K562 (cell line): ENCODE measurements around the gene SETDB1. TPM values are rescaled to one million over a fixed set of nuclear protein-coding genes. Genes with fewer than 3 reads are reported as not detected.

Source experiments
- CREB3L1 ChIP-seq: fragments of 450-650 bp; IDR thresholded peaks from 2 replicates; pipeline ENCODE4 v1.6.1; 2014; ENCODE audit warnings: low read depth, mild to moderate bottlenecking, moderate library complexity, borderline replicate concordance
- KDM5B ChIP-seq: fragments of 200-600 bp; sonication (generic); IDR thresholded peaks from 2 replicates; pipeline ENCODE4 v1.6.1; 2012; ENCODE audit warnings: low read depth, mild to moderate bottlenecking, moderate library complexity, low read length, control low read depth, inconsistent platforms; ENCODE audit not compliant: insufficient replicate concordance
- MYC ChIP-seq, 2 experiments: fragments of 250-450 bp in 1 of 2; sonication (Bioruptor Pico) in 1 of 2; IDR thresholded peaks; 2 replicates each; pipeline versions ENCODE4 v1.5.1 to v1.6.1; 2012 to 2021; ENCODE audit warnings: low read depth in 2 of 2, borderline replicate concordance in 1 of 2, improper control_type of control experiment in 1 of 2, low read length in 1 of 2, mild to moderate bottlenecking in 1 of 2, moderate library complexity in 1 of 2
- NRF1 ChIP-seq, 2 experiments: fragments of 450-650 bp; IDR thresholded peaks in 1 of 2; conservative IDR thresholded peaks in 1 of 2; 2 replicates each; pipeline ENCODE4 v1.6.1; 2014; ENCODE audit warnings: mild to moderate bottlenecking in 2 of 2
- PHB2 ChIP-seq: fragments of 450-650 bp; IDR thresholded peaks from 2 replicates; pipeline ENCODE4 v1.6.1; 2017; ENCODE audit warnings: low read depth
- POLR2AphosphoS5 ChIP-seq: IDR thresholded peaks from 2 replicates; pipeline ENCODE4 v1.6.1; 2011; ENCODE audit warnings: mild to moderate bottlenecking, low read depth, low read length, moderate library complexity; ENCODE audit not compliant: control insufficient read depth, insufficient read depth
- POLR2B ChIP-seq: fragments of 450-650 bp; IDR thresholded peaks from 2 replicates; pipeline ENCODE4 v1.6.1; 2018; ENCODE audit warnings: low read depth; ENCODE audit not compliant: partially characterized antibody
- SIN3A ChIP-seq, 2 experiments: fragments of 150-350 bp in 1 of 2; IDR thresholded peaks; 2 replicates each; pipeline ENCODE4 v1.6.1; 2011 to 2016; ENCODE audit warnings: borderline replicate concordance in 2 of 2, low read depth in 2 of 2, low read length in 2 of 2, mild to moderate bottlenecking in 2 of 2, moderate library complexity in 2 of 2; ENCODE audit not compliant: control insufficient read depth in 1 of 2
- ZSCAN29 ChIP-seq: fragments of 450-650 bp; IDR thresholded peaks from 2 replicates; pipeline ENCODE4 v1.6.1; 2017
- polyA plus RNA-seq, 8 experiments: library from polyadenylated mRNA; depleted of rRNA in 4 of 8; stranded (reverse) in 5 of 8; unstranded in 3 of 8; fragments of >200 nt; fragmentation: Nextera tagmentation in 2 of 8; fragmentation: Illumina TruSeq in 1 of 8; extraction: Ambion mirVana in 2 of 8; extraction: Trizol in 1 of 8; gene quantifications; 2 replicates each; pipeline versions ENCODE4 v1.2.1 to v1.2.3, GENCODE V29; 2011 to 2014; ENCODE audit warnings: inconsistent platforms in 1 of 8, missing spikeins in 1 of 8
- total RNA-seq, 7 experiments: library from RNA; depleted of rRNA in 6 of 7; stranded (reverse); fragments of >200 nt in 6 of 7; fragmentation: Illumina TruSeq in 2 of 7; extraction: Trizol in 2 of 7; gene quantifications; 2 replicates each; pipeline versions ENCODE4 v1.2.1 to v1.2.3, GENCODE V29; 2011 to 2021; ENCODE audit warnings: low replicate concordance in 1 of 7
- TF ChIP-seq, protein P1 (sequence below), 2 experiments: fragments of 450-650 bp in 1 of 2; sonication (generic) in 1 of 2; formaldehyde crosslinking in 1 of 2; IDR thresholded peaks; 2 replicates each; pipeline versions ENCODE4 v1.7.1 to v1.9.0; 2016 to 2022; ENCODE audit warnings: inconsistent platforms in 1 of 2, mild to moderate bottlenecking in 1 of 2, missing genetic modification reagents in 1 of 2
- TF ChIP-seq, protein P2 (sequence below): fragments of 450-650 bp; IDR thresholded peaks from 2 replicates; pipeline ENCODE4 v1.7.0; 2016; ENCODE audit warnings: borderline replicate concordance

SETDB1 gene
- total and polyA plus RNA-seq, 9 of the 15 experiments (the other 6 are each of a cell fraction or from before 2014, with no cell fraction given), result 21.5 to 64.4 (median 42.0) TPM

DNA sequence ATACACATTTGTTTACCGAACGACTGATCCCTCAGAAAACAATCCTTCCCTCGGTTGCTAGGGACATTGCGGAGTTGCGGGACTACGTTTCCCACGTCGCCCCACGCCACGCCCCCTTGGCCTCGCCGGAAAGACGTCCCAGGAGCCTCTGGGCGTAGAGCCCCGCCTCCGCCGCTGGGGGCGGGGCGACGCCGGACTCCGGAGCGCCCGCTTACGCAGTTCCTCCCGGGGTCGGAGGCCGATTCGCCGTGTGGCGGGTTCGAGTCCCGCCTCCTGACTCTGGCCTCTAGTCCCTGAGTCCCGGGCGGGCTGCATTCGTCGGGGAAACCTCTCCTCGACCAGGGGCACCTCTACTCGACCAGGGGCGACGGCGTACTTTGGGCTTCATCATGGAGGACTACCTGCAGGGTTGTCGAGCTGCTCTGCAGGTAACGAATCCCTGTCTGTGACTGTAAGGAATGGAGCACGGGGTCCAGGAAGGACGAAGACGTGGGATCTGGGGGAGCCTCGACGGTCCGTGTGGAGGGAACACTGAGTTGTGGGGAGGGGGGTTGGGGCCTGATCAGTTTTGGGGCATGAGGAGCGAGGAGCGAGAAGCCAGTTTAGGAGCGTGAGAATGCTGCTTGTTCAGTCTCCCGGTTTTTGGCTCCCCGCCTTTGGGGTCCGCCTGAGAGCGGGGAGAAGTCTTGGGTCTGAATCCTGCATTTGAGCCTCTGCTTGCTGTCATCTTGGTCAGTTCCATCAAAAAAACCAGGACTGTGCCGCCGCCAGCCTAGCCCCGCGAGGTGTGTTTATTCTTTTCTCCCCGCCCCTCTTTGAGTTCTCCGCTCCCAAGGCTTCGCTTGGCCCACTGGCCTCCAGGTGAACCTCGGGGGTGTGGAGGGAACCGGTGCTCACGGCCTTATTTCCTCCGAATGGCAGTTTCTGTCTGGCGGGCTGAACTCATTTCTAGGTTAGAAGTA, 82.4 kb downstream of the SETDB1 start, which contains the start of gene PRUNE1 (continued):
- TF ChIP-seq, protein P1, sequence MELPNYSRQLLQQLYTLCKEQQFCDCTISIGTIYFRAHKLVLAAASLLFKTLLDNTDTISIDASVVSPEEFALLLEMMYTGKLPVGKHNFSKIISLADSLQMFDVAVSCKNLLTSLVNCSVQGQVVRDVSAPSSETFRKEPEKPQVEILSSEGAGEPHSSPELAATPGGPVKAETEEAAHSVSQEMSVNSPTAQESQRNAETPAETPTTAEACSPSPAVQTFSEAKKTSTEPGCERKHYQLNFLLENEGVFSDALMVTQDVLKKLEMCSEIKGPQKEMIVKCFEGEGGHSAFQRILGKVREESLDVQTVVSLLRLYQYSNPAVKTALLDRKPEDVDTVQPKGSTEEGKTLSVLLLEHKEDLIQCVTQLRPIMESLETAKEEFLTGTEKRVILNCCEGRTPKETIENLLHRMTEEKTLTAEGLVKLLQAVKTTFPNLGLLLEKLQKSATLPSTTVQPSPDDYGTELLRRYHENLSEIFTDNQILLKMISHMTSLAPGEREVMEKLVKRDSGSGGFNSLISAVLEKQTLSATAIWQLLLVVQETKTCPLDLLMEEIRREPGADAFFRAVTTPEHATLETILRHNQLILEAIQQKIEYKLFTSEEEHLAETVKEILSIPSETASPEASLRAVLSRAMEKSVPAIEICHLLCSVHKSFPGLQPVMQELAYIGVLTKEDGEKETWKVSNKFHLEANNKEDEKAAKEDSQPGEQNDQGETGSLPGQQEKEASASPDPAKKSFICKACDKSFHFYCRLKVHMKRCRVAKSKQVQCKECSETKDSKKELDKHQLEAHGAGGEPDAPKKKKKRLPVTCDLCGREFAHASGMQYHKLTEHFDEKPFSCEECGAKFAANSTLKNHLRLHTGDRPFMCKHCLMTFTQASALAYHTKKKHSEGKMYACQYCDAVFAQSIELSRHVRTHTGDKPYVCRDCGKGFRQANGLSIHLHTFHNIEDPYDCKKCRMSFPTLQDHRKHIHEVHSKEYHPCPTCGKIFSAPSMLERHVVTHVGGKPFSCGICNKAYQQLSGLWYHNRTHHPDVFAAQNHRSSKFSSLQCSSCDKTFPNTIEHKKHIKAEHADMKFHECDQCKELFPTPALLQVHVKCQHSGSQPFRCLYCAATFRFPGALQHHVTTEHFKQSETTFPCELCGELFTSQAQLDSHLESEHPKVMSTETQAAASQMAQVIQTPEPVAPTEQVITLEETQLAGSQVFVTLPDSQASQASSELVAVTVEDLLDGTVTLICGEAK (IDR thresholded peaks at IDR 0.05), result peak; percentile 75
- TF ChIP-seq, protein P1 (CRISPR knock-in tag; IDR thresholded peaks at IDR 0.05), result no peak
- 0 out of 2 replicates have a peak, but pooled peaks have one; percentile 46 for TF ChIP-seq PHB2
- peak; percentile 67 for TF ChIP-seq MYC (IDR thresholded peaks at IDR 0.05; ENCODE audit: low read depth, low read length)
- no peak for TF ChIP-seq MYC (CRISPR knock-in tag; IDR thresholded peaks at IDR 0.05; ENCODE audit: borderline replicate concordance, low read depth)
- TF ChIP-seq SIN3A (IDR thresholded peaks at IDR 0.05; ENCODE audit: borderline replicate concordance in 2 of 2, control insufficient read depth in 1 of 2, low read depth in 2 of 2, low read length in 2 of 2), result peak; percentile 57 to 70; a peak in 2 of 4 replicates
- TF ChIP-seq CREB3L1, result peak; percentile 64; the same call in 1 of the 2 replicates
- TF ChIP-seq KDM5B, result peak; percentile 58
- TF ChIP-seq, protein P2, sequence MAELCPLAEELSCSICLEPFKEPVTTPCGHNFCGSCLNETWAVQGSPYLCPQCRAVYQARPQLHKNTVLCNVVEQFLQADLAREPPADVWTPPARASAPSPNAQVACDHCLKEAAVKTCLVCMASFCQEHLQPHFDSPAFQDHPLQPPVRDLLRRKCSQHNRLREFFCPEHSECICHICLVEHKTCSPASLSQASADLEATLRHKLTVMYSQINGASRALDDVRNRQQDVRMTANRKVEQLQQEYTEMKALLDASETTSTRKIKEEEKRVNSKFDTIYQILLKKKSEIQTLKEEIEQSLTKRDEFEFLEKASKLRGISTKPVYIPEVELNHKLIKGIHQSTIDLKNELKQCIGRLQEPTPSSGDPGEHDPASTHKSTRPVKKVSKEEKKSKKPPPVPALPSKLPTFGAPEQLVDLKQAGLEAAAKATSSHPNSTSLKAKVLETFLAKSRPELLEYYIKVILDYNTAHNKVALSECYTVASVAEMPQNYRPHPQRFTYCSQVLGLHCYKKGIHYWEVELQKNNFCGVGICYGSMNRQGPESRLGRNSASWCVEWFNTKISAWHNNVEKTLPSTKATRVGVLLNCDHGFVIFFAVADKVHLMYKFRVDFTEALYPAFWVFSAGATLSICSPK, result 0 out of 2 replicates have a peak, but pooled peaks have one; percentile 77
- peak; percentile 77 for TF ChIP-seq ZSCAN29
- TF ChIP-seq POLR2AphosphoS5, result peak; percentile 51; the same call in 1 of the 2 replicates
- TF ChIP-seq NRF1 (conservative IDR thresholded peaks at IDR 0.05 in 1 of 2, IDR thresholded peaks at IDR 0.05 in 1 of 2), result peak; percentile 87 to 89
- peak; percentile 73 for TF ChIP-seq POLR2B
